Measurements from ENCODE around the gene CRYBA1. TPM values are rescaled to one million over a fixed set of nuclear protein-coding genes. Genes with fewer than 3 reads are reported as not detected.

Gene CRYBA1
- total and polyA plus RNA-seq, 2 donors (not counting 1 experiment from before 2014, with no cell fraction given): 0.17 TPM; not detected in 1

DNA sequence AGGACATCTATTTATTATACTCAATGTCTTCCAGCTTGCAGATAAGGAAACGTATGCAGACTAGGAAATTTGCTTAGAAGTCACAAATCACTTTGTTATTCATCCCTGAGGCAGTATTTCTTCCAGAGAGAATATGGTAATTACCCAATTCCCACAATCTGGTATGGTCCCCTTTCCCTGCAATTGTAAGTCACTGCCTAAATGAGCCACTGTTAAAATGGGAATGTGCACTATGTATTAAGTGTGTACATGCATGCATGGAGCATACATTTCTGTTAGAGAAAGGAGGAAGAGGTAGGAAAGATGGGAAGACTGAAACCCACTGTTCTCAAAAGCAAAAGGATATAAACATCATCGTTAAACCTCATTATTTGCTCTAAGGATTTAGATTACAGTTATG, 37.3 kb downstream of the CRYBA1 start:
- Histone ChIP-seq H3K4me2 (ENCODE audit: extremely low read depth, insufficient read depth, low read length) (no peak overlapping the region), H3K79me2 (ENCODE audit: control insufficient read depth, insufficient read depth, low read length) (peaks cover 96% of the 10 kb centered on the region), H3K9me3 (ENCODE audit: control insufficient read depth, insufficient read depth, low read depth, low read length) (no peaks in the 10 kb centered on the region), H3K27ac (ENCODE audit: insufficient read depth, low read length) (no peak overlapping the region), H4K20me1 (ENCODE audit: control insufficient read depth, extremely low read depth, insufficient read depth, low read length) (peaks cover 13% of the 10 kb centered on the region), H3K36me3 (ENCODE audit: control insufficient read depth, insufficient read depth, low read length) (peaks cover 23% of the 10 kb centered on the region), H2AFZ (ENCODE audit: low read length) (no peak overlapping the region), H3K27me3 (ENCODE audit: control insufficient read depth, insufficient read depth, low read length) (no peaks in the 10 kb centered on the region), H3K4me3 (replicated peaks in 1 of 4; ENCODE audit: control extremely low read depth in 1 of 4, insufficient read depth in 1 of 4, low read depth in 3 of 4, low read length in 4 of 4) (no peak overlapping the region), H3K9ac (ENCODE audit: insufficient read depth, low read length) (no peak overlapping the region), H3K4me1 (ENCODE audit: control insufficient read depth, extremely low read depth, insufficient read depth, low read length) (peaks cover 2% of the 10 kb centered on the region)
- no peak for TF ChIP-seq EZH2 (IDR thresholded peaks at IDR 0.05; ENCODE audit: low read length, missing control alignments)
- TF ChIP-seq, protein P1, sequence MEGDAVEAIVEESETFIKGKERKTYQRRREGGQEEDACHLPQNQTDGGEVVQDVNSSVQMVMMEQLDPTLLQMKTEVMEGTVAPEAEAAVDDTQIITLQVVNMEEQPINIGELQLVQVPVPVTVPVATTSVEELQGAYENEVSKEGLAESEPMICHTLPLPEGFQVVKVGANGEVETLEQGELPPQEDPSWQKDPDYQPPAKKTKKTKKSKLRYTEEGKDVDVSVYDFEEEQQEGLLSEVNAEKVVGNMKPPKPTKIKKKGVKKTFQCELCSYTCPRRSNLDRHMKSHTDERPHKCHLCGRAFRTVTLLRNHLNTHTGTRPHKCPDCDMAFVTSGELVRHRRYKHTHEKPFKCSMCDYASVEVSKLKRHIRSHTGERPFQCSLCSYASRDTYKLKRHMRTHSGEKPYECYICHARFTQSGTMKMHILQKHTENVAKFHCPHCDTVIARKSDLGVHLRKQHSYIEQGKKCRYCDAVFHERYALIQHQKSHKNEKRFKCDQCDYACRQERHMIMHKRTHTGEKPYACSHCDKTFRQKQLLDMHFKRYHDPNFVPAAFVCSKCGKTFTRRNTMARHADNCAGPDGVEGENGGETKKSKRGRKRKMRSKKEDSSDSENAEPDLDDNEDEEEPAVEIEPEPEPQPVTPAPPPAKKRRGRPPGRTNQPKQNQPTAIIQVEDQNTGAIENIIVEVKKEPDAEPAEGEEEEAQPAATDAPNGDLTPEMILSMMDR (conservative IDR thresholded peaks at IDR 0.05 in 1 of 2, IDR thresholded peaks at IDR 0.05 in 1 of 2; ENCODE audit: low read depth in 1 of 2, low read length in 2 of 2): no peak
- DNase-seq (ENCODE audit: low read depth in 2 of 2): no peak

DNA sequence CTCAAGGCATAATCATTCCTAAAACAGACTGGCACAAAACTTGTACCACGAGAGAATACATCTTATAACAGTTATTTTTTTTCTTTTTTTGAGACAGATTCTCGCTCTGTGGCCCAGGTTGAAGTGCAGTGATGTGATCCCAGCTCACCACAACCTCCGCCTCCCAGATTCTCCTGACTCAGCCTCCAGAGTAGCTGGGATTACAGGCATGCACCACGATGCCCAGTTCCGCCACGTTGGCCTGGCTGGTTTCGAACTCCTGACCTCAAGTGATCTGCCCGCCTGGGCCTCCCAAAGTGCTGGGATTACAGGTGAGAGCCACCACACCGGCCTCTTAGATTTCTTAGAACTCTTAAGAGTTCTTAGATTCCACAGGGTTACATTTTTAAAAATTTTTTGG, 43.2 kb downstream of the CRYBA1 start:
- Histone ChIP-seq H3K4me2 (ENCODE audit: extremely low read depth, insufficient read depth, low read length) (peak overlapping the region; percentile 32), H4K20me1 (ENCODE audit: control insufficient read depth, extremely low read depth, insufficient read depth, low read length) (peaks cover 6% of the 10 kb centered on the region), H3K27me3 (ENCODE audit: control insufficient read depth, insufficient read depth, low read length) (no peaks in the 10 kb centered on the region), H3K4me3 (replicated peaks in 1 of 4; ENCODE audit: control extremely low read depth in 1 of 4, insufficient read depth in 1 of 4, low read depth in 3 of 4, low read length in 4 of 4) (peak overlapping the region in 1 of 4 experiments; percentile 99), H3K79me2 (ENCODE audit: control insufficient read depth, insufficient read depth, low read length) (peaks cover 89% of the 10 kb centered on the region), H3K36me3 (ENCODE audit: control insufficient read depth, insufficient read depth, low read length) (peaks cover 11% of the 10 kb centered on the region), H3K4me1 (ENCODE audit: control insufficient read depth, extremely low read depth, insufficient read depth, low read length) (peaks cover 5% of the 10 kb centered on the region), H3K9me3 (ENCODE audit: control insufficient read depth, insufficient read depth, low read depth, low read length) (no peaks in the 10 kb centered on the region), H2AFZ (ENCODE audit: low read length) (no peak overlapping the region), H3K27ac (ENCODE audit: insufficient read depth, low read length) (no peak overlapping the region), H3K9ac (ENCODE audit: insufficient read depth, low read length) (no peak overlapping the region)
- TF ChIP-seq, protein P1 (conservative IDR thresholded peaks at IDR 0.05 in 1 of 2, IDR thresholded peaks at IDR 0.05 in 1 of 2; ENCODE audit: low read depth in 1 of 2, low read length in 2 of 2): no peak
- TF ChIP-seq EZH2 (IDR thresholded peaks at IDR 0.05; ENCODE audit: low read length, missing control alignments): no peak
- peak in 1 of 2 donors; percentile 7 for DNase-seq (ENCODE audit: low read depth in 2 of 2)

DNA sequence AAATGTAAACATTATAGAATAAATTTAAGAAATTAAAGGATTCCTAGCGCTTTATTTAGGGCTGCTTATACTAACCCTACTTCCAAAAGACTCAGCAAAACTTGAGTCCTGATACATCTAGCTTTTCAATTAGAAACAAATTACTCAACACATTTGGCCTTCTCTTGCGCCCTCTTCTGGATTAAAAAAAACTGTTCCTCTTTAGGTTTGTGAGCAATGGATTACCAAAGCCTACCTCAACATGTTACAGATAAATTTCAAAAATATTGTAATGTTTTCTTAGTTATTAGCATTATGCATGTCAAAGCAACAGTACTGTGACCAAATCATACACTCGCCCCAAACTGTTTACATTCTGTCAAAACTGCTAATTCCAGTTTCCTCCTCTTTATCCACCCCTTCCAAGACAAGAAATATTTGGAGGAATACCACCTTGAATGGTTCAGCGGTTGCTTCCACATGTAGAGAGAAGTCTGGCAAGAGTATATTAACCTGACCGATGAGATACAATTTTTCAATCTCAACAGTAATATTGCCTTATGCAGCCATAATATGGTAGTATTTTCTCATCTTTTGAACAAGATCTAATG, 44.6 kb downstream of the CRYBA1 start:
- peaks cover 75% of the 10 kb centered on the region for H3K79me2 ChIP-seq (ENCODE audit: control insufficient read depth, insufficient read depth, low read length)
- TF ChIP-seq EZH2 (IDR thresholded peaks at IDR 0.05; ENCODE audit: low read length, missing control alignments): no peak
- TF ChIP-seq, protein P1 (conservative IDR thresholded peaks at IDR 0.05 in 1 of 2, IDR thresholded peaks at IDR 0.05 in 1 of 2; ENCODE audit: low read depth in 1 of 2, low read length in 2 of 2): peak; percentile 50 to 58
- H2AFZ ChIP-seq (ENCODE audit: low read length): no peak overlapping the region
- peak overlapping the region; percentile 78 to 99 (median 83) for H3K4me3 ChIP-seq (replicated peaks in 1 of 4; ENCODE audit: control extremely low read depth in 1 of 4, insufficient read depth in 1 of 4, low read depth in 3 of 4, low read length in 4 of 4)
- peaks cover 6% of the 10 kb centered on the region for H4K20me1 ChIP-seq (ENCODE audit: control insufficient read depth, extremely low read depth, insufficient read depth, low read length)
- peak overlapping the region; percentile 97 for H3K4me2 ChIP-seq (ENCODE audit: extremely low read depth, insufficient read depth, low read length)
- H3K4me1 ChIP-seq (ENCODE audit: control insufficient read depth, extremely low read depth, insufficient read depth, low read length): peaks cover 3% of the 10 kb centered on the region
- H3K9me3 ChIP-seq (ENCODE audit: control insufficient read depth, insufficient read depth, low read depth, low read length): no peaks in the 10 kb centered on the region
- peak overlapping the region; percentile 26 for H3K9ac ChIP-seq (ENCODE audit: insufficient read depth, low read length)
- H3K27ac ChIP-seq (ENCODE audit: insufficient read depth, low read length): no peak overlapping the region
- peak; percentile 58 to 83 for DNase-seq (ENCODE audit: low read depth in 2 of 2)
- peaks cover 9% of the 10 kb centered on the region for H3K36me3 ChIP-seq (ENCODE audit: control insufficient read depth, insufficient read depth, low read length)
- H3K27me3 ChIP-seq (ENCODE audit: control insufficient read depth, insufficient read depth, low read length): no peaks in the 10 kb centered on the region

Data from fibroblast of lung (primary cell).